ENCODE results near the gene PANK3.
"Not testable (repeated sequence)": the region's sequence is repeated elsewhere in the genome, so short reads cannot be mapped to it uniquely, and the experiment has no call there.

Gene PANK3

DNA sequence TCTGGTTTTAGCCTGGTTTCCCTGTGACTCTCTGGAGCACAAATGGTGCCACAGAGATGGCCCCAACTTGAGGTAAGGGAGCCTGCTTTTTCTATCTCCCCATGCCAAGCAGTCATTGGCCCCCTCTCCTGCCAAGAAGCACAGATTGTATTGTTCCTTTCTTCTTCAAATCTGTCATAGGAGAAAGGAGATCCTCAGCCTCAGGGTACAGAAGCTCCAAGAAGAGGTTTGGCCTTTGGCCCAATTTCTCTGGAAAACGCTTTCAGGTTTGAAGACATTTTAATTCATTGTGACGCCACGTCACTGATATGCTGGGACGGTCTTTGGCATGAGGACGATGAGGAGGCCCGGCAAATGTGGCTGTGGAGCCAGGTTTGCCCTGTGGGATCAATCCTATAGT, 29.2 kb upstream of the PANK3 start:
- H3K9ac ChIP-seq (ENCODE audit: low read depth, low read length): no peak overlapping the region
- H3K36me3 ChIP-seq (ENCODE audit: insufficient read depth, low read depth, low read length): no peaks in the 10 kb centered on the region
- H3K4me1 ChIP-seq (ENCODE audit: insufficient read depth, low read length): peaks cover 4% of the 10 kb centered on the region; the same call in 1 of the 2 replicates
- no peaks in the 10 kb centered on the region for H3K9me3 ChIP-seq (ENCODE audit: insufficient read depth, low read depth, low read length)
- no peaks in the 10 kb centered on the region for H3K27me3 ChIP-seq (ENCODE audit: insufficient read depth, low read length)
- no peak overlapping the region for H3K27ac ChIP-seq (ENCODE audit: low read length)
- H3K4me3 ChIP-seq (ENCODE audit: low read length): no peak overlapping the region

DNA sequence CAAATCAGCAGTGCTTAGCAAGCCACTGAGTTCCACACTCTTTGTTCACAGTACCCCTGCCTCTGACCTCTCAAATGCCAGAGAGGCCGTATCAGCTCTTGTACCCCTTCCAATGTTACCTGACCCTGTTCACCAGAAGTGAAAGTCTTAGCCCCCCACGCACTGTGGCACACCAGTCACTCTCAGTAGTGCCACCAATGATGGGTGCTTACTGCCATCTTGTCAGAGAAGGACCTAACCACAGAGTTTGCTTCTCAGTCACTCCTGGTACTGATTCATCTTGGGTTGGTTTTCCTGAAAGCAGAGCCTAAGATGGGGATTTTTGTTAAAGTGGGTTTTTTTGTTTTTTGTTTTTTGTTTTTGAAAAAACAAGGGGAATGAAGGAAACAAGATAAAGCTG, 28.8 kb upstream of the PANK3 start:
- Histone ChIP-seq H3K4me1 (ENCODE audit: insufficient read depth, low read length) (peaks cover 4% of the 10 kb centered on the region; the same call in 1 of the 2 replicates), H3K9me3 (ENCODE audit: insufficient read depth, low read depth, low read length) (no peaks in the 10 kb centered on the region), H3K36me3 (ENCODE audit: insufficient read depth, low read depth, low read length) (no peaks in the 10 kb centered on the region), H3K4me3 (ENCODE audit: low read length) (no peak overlapping the region), H3K9ac (ENCODE audit: low read depth, low read length) (no peak overlapping the region), H3K27me3 (ENCODE audit: insufficient read depth, low read length) (no peaks in the 10 kb centered on the region), H3K27ac (ENCODE audit: low read length) (no peak overlapping the region)

DNA sequence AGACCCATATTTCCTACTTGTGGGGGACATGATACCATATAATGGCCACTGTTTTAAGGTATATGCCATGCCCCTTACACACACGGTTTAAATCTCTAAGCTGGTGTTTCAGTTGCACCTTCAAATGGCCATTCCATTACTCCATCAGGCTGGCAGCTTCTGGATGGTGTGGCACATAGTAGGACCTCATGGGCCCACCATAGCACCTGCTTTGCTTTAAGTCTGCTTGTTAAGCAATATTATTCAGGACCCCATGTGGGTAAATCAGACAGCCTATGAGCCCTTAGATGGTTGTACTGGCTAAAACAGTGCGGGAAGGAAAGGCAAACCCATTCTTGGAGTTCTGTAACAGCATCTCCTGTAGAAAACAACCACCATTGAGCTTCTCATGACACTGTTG, 27.4 kb upstream of the PANK3 start:
- no peak overlapping the region for H3K9ac ChIP-seq (ENCODE audit: low read depth, low read length)
- H3K27me3 ChIP-seq (ENCODE audit: insufficient read depth, low read length): no peaks in the 10 kb centered on the region
- no peaks in the 10 kb centered on the region for H3K36me3 ChIP-seq (ENCODE audit: insufficient read depth, low read depth, low read length)
- H3K4me1 ChIP-seq (ENCODE audit: insufficient read depth, low read length): peaks cover 4% of the 10 kb centered on the region; the same call in 1 of the 2 replicates
- no peak overlapping the region for H3K4me3 ChIP-seq (ENCODE audit: low read length)
- H3K9me3 ChIP-seq (ENCODE audit: insufficient read depth, low read depth, low read length): no peaks in the 10 kb centered on the region
- no peak overlapping the region for H3K27ac ChIP-seq (ENCODE audit: low read length)

DNA sequence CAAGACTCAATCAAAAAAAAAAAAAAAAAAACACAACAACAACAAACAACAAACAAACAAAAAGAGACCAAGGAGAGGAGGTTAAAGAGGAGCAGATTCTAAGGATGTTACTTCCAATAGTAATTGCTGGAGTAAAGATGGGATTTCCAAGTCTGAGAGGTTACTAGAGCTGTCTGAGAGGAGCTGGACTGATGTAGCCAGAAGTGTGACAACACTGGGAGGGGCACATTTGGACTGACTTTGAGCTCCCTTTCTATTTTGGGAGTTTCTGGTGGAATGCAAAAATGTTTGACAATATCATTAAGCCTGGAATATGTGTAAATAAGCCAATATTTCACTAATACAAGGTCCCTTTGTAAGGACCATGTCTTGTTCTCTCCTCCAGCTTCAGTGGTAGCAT, 25.3 kb upstream of the PANK3 start:
- peaks cover 6% of the 10 kb centered on the region; the same call in 1 of the 2 replicates for H3K4me1 ChIP-seq (ENCODE audit: insufficient read depth, low read length)
- H3K36me3 ChIP-seq (ENCODE audit: insufficient read depth, low read depth, low read length): no peaks in the 10 kb centered on the region
- H3K9me3 ChIP-seq (ENCODE audit: insufficient read depth, low read depth, low read length): no peaks in the 10 kb centered on the region
- H3K27ac ChIP-seq (ENCODE audit: low read length): no peak overlapping the region
- H3K27me3 ChIP-seq (ENCODE audit: insufficient read depth, low read length): no peaks in the 10 kb centered on the region
- H3K9ac ChIP-seq (ENCODE audit: low read depth, low read length): no peak overlapping the region
- no peak overlapping the region for H3K4me3 ChIP-seq (ENCODE audit: low read length)

DNA sequence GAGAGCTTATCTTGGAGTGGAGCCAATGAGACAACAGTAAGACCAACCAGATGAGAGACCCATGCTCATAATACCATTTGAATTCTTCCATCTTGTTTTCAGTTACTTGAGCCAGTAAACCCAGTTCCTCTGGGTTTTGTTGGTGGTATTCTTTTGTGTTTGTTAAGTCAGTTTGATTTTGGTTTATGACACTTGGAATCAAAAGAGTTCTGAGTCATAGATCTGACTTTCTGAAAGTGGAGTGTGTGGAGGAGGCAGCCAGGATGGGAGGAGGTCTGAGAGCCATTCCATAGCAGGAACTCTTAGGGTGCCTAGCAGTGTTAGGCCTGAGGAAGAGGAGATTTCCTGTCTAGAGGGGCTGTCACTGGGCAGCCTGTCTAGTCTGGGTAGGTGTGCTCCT, 24.6 kb upstream of the PANK3 start:
- H3K4me3 ChIP-seq (ENCODE audit: low read length): no peak overlapping the region

DNA sequence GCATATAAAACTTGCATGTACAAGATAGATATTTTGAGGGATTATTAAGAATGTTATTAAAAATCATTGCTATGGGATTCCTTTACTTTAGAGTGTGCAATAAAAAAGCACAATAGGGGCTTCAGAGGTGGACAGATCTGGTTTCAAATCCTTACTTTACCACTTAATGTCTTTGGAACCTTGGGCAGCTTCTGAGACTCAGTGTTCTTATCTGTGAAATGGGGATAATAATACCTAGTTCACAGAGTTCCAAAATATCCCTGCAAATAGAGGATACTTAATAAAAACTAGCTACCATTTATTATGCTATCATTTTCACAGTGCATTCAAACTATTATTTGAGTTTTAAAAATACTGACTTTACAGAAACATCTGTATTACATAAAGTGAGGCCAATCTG, 23.3 kb upstream of the PANK3 start:
- peaks cover 6% of the 10 kb centered on the region; the same call in 1 of the 2 replicates for H3K4me1 ChIP-seq (ENCODE audit: insufficient read depth, low read length)
- no peak overlapping the region for H3K4me3 ChIP-seq (ENCODE audit: low read length)
- no peaks in the 10 kb centered on the region for H3K36me3 ChIP-seq (ENCODE audit: insufficient read depth, low read depth, low read length)
- H3K9me3 ChIP-seq (ENCODE audit: insufficient read depth, low read depth, low read length): no peaks in the 10 kb centered on the region
- H3K9ac ChIP-seq (ENCODE audit: low read depth, low read length): no peak overlapping the region
- H3K27ac ChIP-seq (ENCODE audit: low read length): no peak overlapping the region
- H3K27me3 ChIP-seq (ENCODE audit: insufficient read depth, low read length): no peaks in the 10 kb centered on the region; the same call in 1 of the 2 replicates

More for the DNA sequence above, 24.6 kb upstream of the PANK3 start:
- Histone ChIP-seq H3K4me1 (ENCODE audit: insufficient read depth, low read length) (peaks cover 6% of the 10 kb centered on the region; the same call in 1 of the 2 replicates), H3K9me3 (ENCODE audit: insufficient read depth, low read depth, low read length) (no peaks in the 10 kb centered on the region), H3K27ac (ENCODE audit: low read length) (no peak overlapping the region), H3K36me3 (ENCODE audit: insufficient read depth, low read depth, low read length) (no peaks in the 10 kb centered on the region), H3K27me3 (ENCODE audit: insufficient read depth, low read length) (no peaks in the 10 kb centered on the region; the same call in 1 of the 2 replicates), H3K9ac (ENCODE audit: low read depth, low read length) (no peak overlapping the region)

DNA sequence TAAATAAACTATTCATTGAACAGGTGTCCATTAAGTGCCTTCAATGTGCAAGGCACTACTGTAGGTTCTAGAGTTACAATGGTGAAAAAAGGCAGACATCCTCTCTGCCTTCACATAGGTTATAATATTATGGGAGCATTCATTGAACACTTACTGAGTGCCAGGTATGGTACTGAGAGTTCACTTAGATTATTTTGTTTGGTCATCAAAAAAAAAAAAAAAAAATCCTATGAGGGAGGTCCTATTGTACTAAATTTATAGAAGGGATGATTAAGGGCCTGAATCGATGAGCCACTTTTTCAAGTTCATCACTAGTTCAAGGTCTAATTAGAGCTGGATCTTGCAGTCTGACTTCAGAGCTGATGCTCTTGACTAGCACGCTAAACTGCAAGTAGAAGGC, 22.8 kb upstream of the PANK3 start:
- Histone ChIP-seq H3K4me1 (ENCODE audit: insufficient read depth, low read length) (peaks cover 6% of the 10 kb centered on the region; the same call in 1 of the 2 replicates), H3K27me3 (ENCODE audit: insufficient read depth, low read length) (peaks cover 5% of the 10 kb centered on the region), H3K36me3 (ENCODE audit: insufficient read depth, low read depth, low read length) (no peaks in the 10 kb centered on the region), H3K9me3 (ENCODE audit: insufficient read depth, low read depth, low read length) (no peaks in the 10 kb centered on the region), H3K27ac (ENCODE audit: low read length) (no peak overlapping the region), H3K4me3 (ENCODE audit: low read length) (no peak overlapping the region), H3K9ac (ENCODE audit: low read depth, low read length) (no peak overlapping the region)

DNA sequence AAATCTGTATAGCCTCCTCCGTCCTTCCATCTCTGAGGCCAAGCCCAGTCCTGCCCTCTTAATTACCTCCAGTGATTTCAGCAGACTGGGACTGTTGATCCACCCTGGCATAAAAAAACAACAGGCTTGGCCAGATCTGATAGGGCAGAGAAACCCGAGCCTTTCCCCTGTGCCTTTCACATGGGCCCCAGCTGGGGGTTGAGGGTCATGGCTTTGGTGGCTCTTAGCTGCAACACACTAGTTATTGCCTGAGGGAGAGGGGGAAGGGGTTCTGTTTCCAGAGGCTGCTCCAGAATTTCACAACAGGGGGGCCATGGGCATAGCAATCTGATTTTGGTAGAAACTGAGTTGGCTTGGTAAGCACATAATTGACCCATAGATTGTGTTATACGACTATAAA, 21.2 kb upstream of the PANK3 start:
- no peak overlapping the region for H3K27ac ChIP-seq (ENCODE audit: low read length)
- peaks cover 6% of the 10 kb centered on the region; the same call in 1 of the 2 replicates for H3K4me1 ChIP-seq (ENCODE audit: insufficient read depth, low read length)
- peaks cover 10% of the 10 kb centered on the region for H3K27me3 ChIP-seq (ENCODE audit: insufficient read depth, low read length)
- no peak overlapping the region for H3K9ac ChIP-seq (ENCODE audit: low read depth, low read length)
- H3K4me3 ChIP-seq (ENCODE audit: low read length): no peak overlapping the region
- no peaks in the 10 kb centered on the region for H3K9me3 ChIP-seq (ENCODE audit: insufficient read depth, low read depth, low read length)
- H3K36me3 ChIP-seq (ENCODE audit: insufficient read depth, low read depth, low read length): no peaks in the 10 kb centered on the region

DNA sequence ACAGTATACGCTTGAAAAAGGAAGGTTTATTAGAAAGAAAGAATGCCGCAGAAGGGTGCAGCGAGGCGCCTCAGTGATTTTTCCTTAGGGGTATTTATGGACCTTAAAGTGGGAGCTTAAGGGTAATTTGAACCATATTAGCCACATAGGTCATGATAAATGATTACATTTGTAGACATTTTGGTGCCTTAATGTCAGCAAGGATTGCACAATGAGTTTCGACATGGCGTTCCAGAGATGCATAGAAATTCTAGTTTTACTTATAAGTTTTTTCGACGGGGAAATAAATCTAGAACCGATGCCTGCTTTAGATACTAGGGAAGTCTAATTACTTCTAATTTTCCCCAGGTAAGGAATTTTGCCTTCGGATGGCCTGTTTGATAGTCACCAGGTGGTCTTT, 20.7 kb upstream of the PANK3 start:
- H3K9me3 ChIP-seq (ENCODE audit: insufficient read depth, low read depth, low read length): no peaks in the 10 kb centered on the region
- no peak overlapping the region for H3K9ac ChIP-seq (ENCODE audit: low read depth, low read length)
- H3K27me3 ChIP-seq (ENCODE audit: insufficient read depth, low read length): peaks cover 10% of the 10 kb centered on the region
- no peak overlapping the region for H3K4me3 ChIP-seq (ENCODE audit: low read length)
- no peak overlapping the region for H3K27ac ChIP-seq (ENCODE audit: low read length)
- H3K4me1 ChIP-seq (ENCODE audit: insufficient read depth, low read length): peaks cover 6% of the 10 kb centered on the region; the same call in 1 of the 2 replicates
- H3K36me3 ChIP-seq (ENCODE audit: insufficient read depth, low read depth, low read length): no peaks in the 10 kb centered on the region

DNA sequence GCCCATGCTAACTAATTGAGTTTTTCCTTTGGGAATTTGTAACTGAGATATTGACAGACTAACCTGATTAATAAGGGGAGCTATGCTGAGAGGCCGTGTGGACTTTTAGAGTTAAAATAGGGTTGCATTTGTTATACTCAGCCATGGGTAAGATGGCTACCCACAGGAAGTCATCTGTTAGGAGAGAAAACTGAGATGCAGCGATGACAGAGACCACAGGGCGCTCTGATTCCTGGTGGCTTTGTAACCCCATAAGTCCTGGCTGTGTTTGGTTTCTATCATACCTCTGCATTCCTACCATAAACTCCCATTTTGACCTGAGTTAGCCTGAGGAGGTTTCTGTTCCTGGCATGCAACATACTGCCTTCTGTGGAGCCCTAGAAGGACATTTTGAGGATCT, 19.5 kb upstream of the PANK3 start:
- Histone ChIP-seq H3K36me3 (ENCODE audit: insufficient read depth, low read depth, low read length) (no peaks in the 10 kb centered on the region), H3K9me3 (ENCODE audit: insufficient read depth, low read depth, low read length) (no peaks in the 10 kb centered on the region), H3K9ac (ENCODE audit: low read depth, low read length) (no peak overlapping the region), H3K4me3 (ENCODE audit: low read length) (no peak overlapping the region), H3K27ac (ENCODE audit: low read length) (no peak overlapping the region), H3K4me1 (ENCODE audit: insufficient read depth, low read length) (peaks cover 6% of the 10 kb centered on the region; the same call in 1 of the 2 replicates), H3K27me3 (ENCODE audit: insufficient read depth, low read length) (peaks cover 10% of the 10 kb centered on the region)

DNA sequence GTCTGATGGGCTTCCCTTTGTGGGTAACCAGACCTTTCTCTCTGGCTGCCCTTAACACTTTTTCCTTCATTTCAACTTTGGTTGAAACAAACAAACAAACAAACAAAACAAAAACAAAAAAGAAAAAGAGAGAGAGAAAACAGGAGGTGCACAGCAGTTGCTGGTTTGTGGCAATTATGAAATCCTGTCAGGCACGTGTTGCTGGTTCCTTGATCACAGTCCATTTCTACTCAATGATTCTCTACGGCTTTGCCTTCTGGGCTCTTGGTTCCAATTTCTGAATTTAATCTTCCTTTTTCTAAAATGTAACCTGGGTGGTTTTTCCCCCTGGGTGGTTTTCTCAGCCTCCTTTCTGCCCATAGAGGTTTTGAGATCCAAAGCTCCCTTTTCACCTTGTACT, 17.8 kb upstream of the PANK3 start:
- Histone ChIP-seq H3K27me3 (ENCODE audit: insufficient read depth, low read length) (peaks cover 10% of the 10 kb centered on the region), H3K9me3 (ENCODE audit: insufficient read depth, low read depth, low read length) (no peaks in the 10 kb centered on the region), H3K27ac (ENCODE audit: low read length) (no peak overlapping the region), H3K4me1 (ENCODE audit: insufficient read depth, low read length) (peaks cover 6% of the 10 kb centered on the region; the same call in 1 of the 2 replicates), H3K36me3 (ENCODE audit: insufficient read depth, low read depth, low read length) (no peaks in the 10 kb centered on the region), H3K9ac (ENCODE audit: low read depth, low read length) (no peak overlapping the region), H3K4me3 (ENCODE audit: low read length) (no peak overlapping the region)

DNA sequence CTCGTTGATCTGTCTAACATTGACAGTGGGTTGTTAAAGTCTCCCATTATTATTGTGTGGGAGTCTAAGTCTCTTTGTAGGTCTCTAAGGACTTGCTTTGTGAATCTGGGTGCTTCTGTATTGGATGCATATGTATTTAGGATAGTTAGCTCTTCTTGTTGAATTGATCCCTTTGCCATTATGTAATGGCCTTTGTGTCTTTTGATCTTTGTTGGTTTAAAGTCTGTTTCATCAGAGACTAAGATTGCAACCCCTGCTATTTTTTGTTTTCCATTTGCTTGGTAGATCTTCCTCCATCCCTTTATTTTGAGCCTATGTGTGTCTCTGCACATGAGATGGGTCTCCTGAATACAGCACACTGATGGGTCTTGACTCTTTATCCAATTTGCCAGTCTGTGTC, 17.0 kb upstream of the PANK3 start:
- not testable (repeated sequence) for H3K27ac ChIP-seq (ENCODE audit: low read length); H3K9me3 ChIP-seq (ENCODE audit: insufficient read depth, low read depth, low read length); H3K36me3 ChIP-seq (ENCODE audit: insufficient read depth, low read depth, low read length); H3K4me1 ChIP-seq (ENCODE audit: insufficient read depth, low read length); H3K27me3 ChIP-seq (ENCODE audit: insufficient read depth, low read length); H3K4me3 ChIP-seq (ENCODE audit: low read length); H3K9ac ChIP-seq (ENCODE audit: low read depth, low read length)

DNA sequence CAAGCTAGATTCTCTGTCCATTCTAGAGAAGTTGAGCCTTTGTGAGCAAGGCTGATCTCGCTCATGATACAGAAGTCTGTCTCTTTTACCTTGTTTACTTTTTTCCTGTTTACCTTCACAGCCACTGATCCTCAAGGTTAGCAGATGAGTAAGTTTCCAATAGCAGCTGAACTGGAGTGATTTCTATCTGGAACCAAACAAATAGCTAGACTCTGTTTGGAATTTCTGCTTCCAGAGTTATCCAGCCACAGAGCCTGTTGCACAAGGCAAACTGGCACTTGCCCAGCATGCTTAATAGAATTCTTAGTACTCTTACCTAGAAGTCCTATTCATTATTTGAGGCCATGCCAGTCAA, 12.8 kb upstream of the PANK3 start:
- no peak overlapping the region for H3K9ac ChIP-seq (ENCODE audit: low read depth, low read length)
- H3K27ac ChIP-seq (ENCODE audit: low read length): no peak overlapping the region

More for the DNA sequence above, 12.8 kb upstream of the PANK3 start:
- Histone ChIP-seq H3K4me1 (ENCODE audit: insufficient read depth, low read length) (no peaks in the 10 kb centered on the region), H3K36me3 (ENCODE audit: insufficient read depth, low read depth, low read length) (no peaks in the 10 kb centered on the region), H3K27me3 (ENCODE audit: insufficient read depth, low read length) (peaks cover 5% of the 10 kb centered on the region), H3K4me3 (ENCODE audit: low read length) (no peak overlapping the region), H3K9me3 (ENCODE audit: insufficient read depth, low read depth, low read length) (no peaks in the 10 kb centered on the region)
